ENCODE measurements around the gene TM2D3.
A peak's percentile ranks its signal among the peaks of the same experiment; 100 is the strongest.
"Not testable (repeated sequence)": the region's sequence is repeated elsewhere in the genome, so short reads cannot be mapped to it uniquely, and the experiment has no call there.

The TM2D3 gene

DNA sequence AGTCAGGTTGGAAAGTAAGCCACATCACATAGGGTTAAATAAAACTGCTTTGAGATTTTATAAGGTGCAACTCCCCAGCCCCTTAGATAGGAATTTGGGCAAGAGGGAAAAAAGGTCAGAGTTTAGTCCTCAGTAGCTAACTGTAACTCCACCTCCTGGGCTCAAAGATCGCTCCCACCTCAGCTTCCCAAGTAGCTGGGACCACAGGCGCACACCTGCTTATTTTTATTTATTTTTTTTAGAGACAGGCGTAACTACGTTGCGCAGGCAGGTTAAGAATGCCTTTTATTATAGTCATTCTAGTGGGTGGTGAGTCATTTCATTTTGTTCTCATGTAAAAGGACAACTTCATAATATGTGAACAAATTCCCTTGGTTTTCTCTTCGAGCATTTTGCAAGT lies 14.7 kb downstream of the TM2D3 start:
- H3K4me3 Mint-ChIP-seq, result no peak overlapping the region
- peaks cover 33% of the 10 kb centered on the region for H3K36me3 Mint-ChIP-seq (ENCODE audit: low read depth)
- peaks cover 36% of the 10 kb centered on the region for H3K4me1 Mint-ChIP-seq
- no peak for DNase-seq
- H3K27me3 Mint-ChIP-seq (ENCODE audit: low read depth, poor library complexity), result no peaks in the 10 kb centered on the region
- no peak for TF ChIP-seq CTCF (IDR thresholded peaks at IDR 0.05)
- no peaks in the 10 kb centered on the region for H3K9me3 Mint-ChIP-seq
- no peak overlapping the region for H3K27ac Mint-ChIP-seq

GRCh38 chr15:101637038-101637437 lies 15.1 kb downstream of the TM2D3 start:
- peaks cover 31% of the 10 kb centered on the region for H3K4me1 Mint-ChIP-seq
- no peak for DNase-seq
- H3K27me3 Mint-ChIP-seq (ENCODE audit: low read depth, poor library complexity), result no peaks in the 10 kb centered on the region
- H3K4me3 Mint-ChIP-seq, result no peak overlapping the region
- no peak for TF ChIP-seq CTCF (IDR thresholded peaks at IDR 0.05)
- H3K36me3 Mint-ChIP-seq (ENCODE audit: low read depth), result peaks cover 32% of the 10 kb centered on the region
- peak overlapping the region; percentile 68 for H3K27ac Mint-ChIP-seq
- H3K9me3 Mint-ChIP-seq, result no peaks in the 10 kb centered on the region

- TF ChIP-seq CTCF (IDR thresholded peaks at IDR 0.05), result no peak
- H3K27ac Mint-ChIP-seq, result no peak overlapping the region
Measured at GRCh38 chr15:101635944-101636727, 16.0 kb downstream of the TM2D3 start.

GRCh38 chr15:101633356-101633755 lies 18.8 kb downstream of the TM2D3 start:
- H3K4me1 Mint-ChIP-seq, result peaks cover 16% of the 10 kb centered on the region
- no peak overlapping the region for H3K4me3 Mint-ChIP-seq
- DNase-seq, result no peak
- H3K36me3 Mint-ChIP-seq (ENCODE audit: low read depth), result peaks cover 9% of the 10 kb centered on the region
- no peak for TF ChIP-seq CTCF (IDR thresholded peaks at IDR 0.05)
- no peaks in the 10 kb centered on the region for H3K9me3 Mint-ChIP-seq
- no peaks in the 10 kb centered on the region for H3K27me3 Mint-ChIP-seq (ENCODE audit: low read depth, poor library complexity)
- no peak overlapping the region for H3K27ac Mint-ChIP-seq

More at GRCh38 chr15:101635944-101636727, 16.0 kb downstream of the TM2D3 start:
- Mint-ChIP-seq H3K9me3 (no peaks in the 10 kb centered on the region), H3K27me3 (ENCODE audit: low read depth, poor library complexity) (no peaks in the 10 kb centered on the region), H3K36me3 (ENCODE audit: low read depth) (peaks cover 32% of the 10 kb centered on the region), H3K4me1 (peaks cover 22% of the 10 kb centered on the region), H3K4me3 (no peak overlapping the region)
- no peak for DNase-seq

- H3K9me3 Mint-ChIP-seq, result peaks cover 44% of the 10 kb centered on the region
- H3K36me3 Mint-ChIP-seq (ENCODE audit: low read depth), result peaks cover 45% of the 10 kb centered on the region
- not testable (repeated sequence) for H3K27me3 Mint-ChIP-seq (ENCODE audit: low read depth, poor library complexity); H3K27ac Mint-ChIP-seq; H3K4me3 Mint-ChIP-seq; DNase-seq
- H3K4me1 Mint-ChIP-seq, result peaks cover 15% of the 10 kb centered on the region
Measured at GRCh38 chr15:101626729-101627128, 25.5 kb downstream of the TM2D3 start.

GRCh38 chr15:101625980-101626379 lies 26.2 kb downstream of the TM2D3 start:
- DNase-seq, result no peak
- H3K9me3 Mint-ChIP-seq, result peaks cover 47% of the 10 kb centered on the region
- TF ChIP-seq CTCF (IDR thresholded peaks at IDR 0.05), result no peak
- H3K4me3 Mint-ChIP-seq, result no peak overlapping the region
- peaks cover 19% of the 10 kb centered on the region for H3K4me1 Mint-ChIP-seq
- no peak overlapping the region for H3K27ac Mint-ChIP-seq
- no peaks in the 10 kb centered on the region for H3K27me3 Mint-ChIP-seq (ENCODE audit: low read depth, poor library complexity)
- peaks cover 45% of the 10 kb centered on the region for H3K36me3 Mint-ChIP-seq (ENCODE audit: low read depth)
